A673 (cell line): ENCODE measurements around the gene CWC27. TPM values are rescaled to one million over a fixed set of nuclear protein-coding genes. Genes with fewer than 3 reads are reported as not detected.

Experiments
- BruUV-seq: library from RNA; stranded (reverse); fragments of 400-500 nt; replicated peaks from 2 replicates; lab custom pipeline; 2021; lab: Mats Ljungman, UMichigan
- CTCF ChIA-PET: fragments of 300-600 bp; sonication (Branson Sonifier 250); formaldehyde crosslinking; loops from one replicate; lab custom pipeline; 2022; ENCODE audit warnings: antibody characterized with exemption; lab: Charles Lee
- POLR2A ChIA-PET: fragments of 300-600 bp; sonication (Branson Sonifier 250); formaldehyde crosslinking; loops from one replicate; lab custom pipeline; 2022; ENCODE audit warnings: antibody characterized with exemption; ENCODE audit not compliant: low non-redundant PET; lab: Charles Lee
- DNase-seq: peaks from one replicate; pipeline ENCODE4 v3.0.0-alpha.2; 2015; ENCODE audit warnings: low spot score
- H3K27ac ChIP-seq: fragments of 200-600 bp; sonication (generic); 2 replicates; pipeline ENCODE4 v1.5.1; 2016; ENCODE audit warnings: mixed run types, low read depth, mild to moderate bottlenecking, mixed read lengths, antibody characterized with exemption, low read length; ENCODE audit not compliant: poor library complexity, severe bottlenecking
- H3K27me3 ChIP-seq: fragments of 200-600 bp; sonication (generic); replicated peaks from 2 replicates; pipeline ENCODE4 v1.6.1; 2017; ENCODE audit warnings: mixed run types, low read depth, mild to moderate bottlenecking, mixed read lengths, antibody characterized with exemption, low read length; ENCODE audit not compliant: insufficient read depth, poor library complexity
- H3K36me3 ChIP-seq: fragments of 200-600 bp; sonication (generic); 2 replicates; pipeline ENCODE4 v1.6.1; 2016; ENCODE audit warnings: mixed run types, mild to moderate bottlenecking, mixed read lengths, antibody characterized with exemption, low read length; ENCODE audit not compliant: insufficient read depth, poor library complexity, severe bottlenecking
- H3K4me1 ChIP-seq: fragments of 200-600 bp; sonication (generic); 2 replicates; pipeline ENCODE4 v1.6.1; 2017; ENCODE audit warnings: mixed run types, mild to moderate bottlenecking, mixed read lengths, antibody characterized with exemption, low read length; ENCODE audit not compliant: insufficient read depth, poor library complexity, severe bottlenecking
- H3K4me3 ChIP-seq: fragments of 200-600 bp; sonication (generic); 2 replicates; pipeline ENCODE4 v1.5.1; 2016; ENCODE audit warnings: low read depth, mixed run types, mild to moderate bottlenecking, mixed read lengths, low read length; ENCODE audit not compliant: poor library complexity, severe bottlenecking
- H3K9me3 ChIP-seq: fragments of 200-600 bp; sonication (generic); 2 replicates; pipeline ENCODE4 v1.6.1; 2016; ENCODE audit warnings: mixed run types, low read depth, mild to moderate bottlenecking, mixed read lengths, antibody characterized with exemption, low read length; ENCODE audit not compliant: poor library complexity, severe bottlenecking
- CTCF ChIP-seq: fragments of 300-800, 200-600 bp; sonication (generic); conservative IDR thresholded peaks from 2 replicates; pipeline ENCODE4 v1.5.1; 2017; ENCODE audit warnings: low read depth, mild to moderate bottlenecking, antibody characterized with exemption, low read length, moderate library complexity, mixed read lengths
- EZH2 ChIP-seq: fragments of 200-600 bp; sonication (generic); IDR thresholded peaks from 2 replicates; pipeline ENCODE4 v1.6.1; 2017; ENCODE audit warnings: borderline replicate concordance, low read depth, mild to moderate bottlenecking, mixed read lengths, antibody characterized with exemption, low read length; ENCODE audit not compliant: poor library complexity, severe bottlenecking
- intact Hi-C: fragments of 100-400 bp; cut with micrococcal nuclease; formaldehyde crosslinking; loops from one replicate; pipeline ENCODE4 v1.10.0; 2022; ENCODE audit not compliant: unreplicated experiment
- total RNA-seq: library from RNA; stranded (reverse); gene quantifications from 2 replicates; pipeline ENCODE4 v1.2.3, GENCODE V29; 2021

The CWC27 gene
- total RNA-seq, 1 experiment from 2014 or later: 38.0 TPM

GRCh38 chr5:64921386-64921785, 152.7 kb downstream of the CWC27 start:
- peaks cover 9% of the 10 kb centered on the region for H3K9me3 ChIP-seq
- H3K4me1 ChIP-seq: no peaks in the 10 kb centered on the region
- DNase-seq: no peak
- no peak overlapping the region for H3K4me3 ChIP-seq
- ChIA-PET CTCF (no interaction called here), POLR2A (interaction anchor here (0.6 kb wide), 1 partner anchor 291 kb away, joined by 3 read pairs; no protein-coding TSS in a partner anchor)
- no TSS peak for BruUV-seq
- H3K27me3 ChIP-seq: no peaks in the 10 kb centered on the region
- TF ChIP-seq EZH2 (no peak), CTCF (no peak)
- intact Hi-C loops: no loop called here
- H3K27ac ChIP-seq: no peak overlapping the region
- no peaks in the 10 kb centered on the region for H3K36me3 ChIP-seq

- Histone ChIP-seq H3K27ac (no peak overlapping the region), H3K27me3 (no peaks in the 10 kb centered on the region), H3K9me3 (peaks cover 9% of the 10 kb centered on the region), H3K4me1 (no peaks in the 10 kb centered on the region), H3K36me3 (no peaks in the 10 kb centered on the region), H3K4me3 (no peak overlapping the region)
- CTCF ChIA-PET: no interaction called here
- BruUV-seq: no TSS peak
- no peak for TF ChIP-seq EZH2
- no peak for TF ChIP-seq CTCF
- POLR2A ChIA-PET: no interaction called here
- DNase-seq: no peak
- intact Hi-C loops: no loop called here
Observed at GRCh38 chr5:64923151-64923685, 154.5 kb downstream of the CWC27 start.

- POLR2A ChIA-PET: no interaction called here
Observed at GRCh38 chr5:64925123-64925522, 156.4 kb downstream of the CWC27 start.

More at GRCh38 chr5:64925123-64925522, 156.4 kb downstream of the CWC27 start:
- H3K27ac ChIP-seq: no peak overlapping the region
- intact Hi-C loops: no loop called here
- TF ChIP-seq CTCF: no peak
- TF ChIP-seq EZH2: no peak
- no peak overlapping the region for H3K4me3 ChIP-seq
- CTCF ChIA-PET: no interaction called here
- H3K27me3 ChIP-seq: no peaks in the 10 kb centered on the region
- H3K9me3 ChIP-seq: peaks cover 9% of the 10 kb centered on the region
- H3K36me3 ChIP-seq: no peaks in the 10 kb centered on the region
- no peak for DNase-seq
- no peaks in the 10 kb centered on the region for H3K4me1 ChIP-seq
- no TSS peak for BruUV-seq
